Measurements from ENCODE around the gene EXOC1. TPM values are rescaled to one million over a fixed set of nuclear protein-coding genes. Genes with fewer than 3 reads are reported as not detected.

Gene EXOC1
- total and polyA plus RNA-seq, 4 experiments from 2014 or later, result 9.4 to 50.7 (median 31.4) TPM

DNA sequence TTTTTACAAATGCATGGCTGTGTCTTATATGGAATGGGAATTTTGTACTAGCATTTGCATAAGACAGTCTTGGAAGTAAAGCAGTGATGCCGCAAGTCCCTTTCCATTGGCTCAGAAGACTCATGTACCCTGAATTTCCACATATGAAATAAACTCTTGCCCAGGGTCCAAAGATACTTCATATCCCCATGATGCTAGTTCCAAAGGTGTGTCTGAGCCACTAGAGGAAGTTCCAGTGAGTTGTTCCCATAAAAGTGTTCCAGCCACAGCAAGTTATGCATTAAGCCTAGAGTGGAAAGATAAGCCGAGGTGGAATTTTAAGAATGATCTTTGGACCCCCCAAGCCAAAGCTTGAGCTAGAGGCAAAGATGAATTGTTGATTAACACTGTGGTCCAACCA is 86.0 kb downstream of the EXOC1 start:
- Mint-ChIP-seq H3K4me3 (no peak overlapping the region), H3K27ac (no peak overlapping the region), H3K4me1 (no peaks in the 10 kb centered on the region), H3K36me3 (peaks cover 54 to 57% of the 10 kb centered on the region in 2 donors), H3K27me3 (no peaks in the 10 kb centered on the region), H3K9me3 (peaks cover 2 to 74% (median 54%) of the 10 kb centered on the region in 8 donors)
- Histone ChIP-seq H3K9me3 (ENCODE audit: control insufficient read depth in 1 of 2, low read length in 2 of 2) (peaks cover 0 to 6% of the 10 kb centered on the region in 2 donors), H3K4me3 (ENCODE audit: low read length in 2 of 2) (no peak overlapping the region), H3K4me1 (ENCODE audit: insufficient read depth, low read length) (no peaks in the 10 kb centered on the region), H3K36me3 (ENCODE audit: insufficient read depth, low read length) (no peaks in the 10 kb centered on the region), H3K27ac (ENCODE audit: low read depth, low read length) (no peak overlapping the region), H3K27me3 (ENCODE audit: insufficient read depth, low read length) (no peaks in the 10 kb centered on the region)
- intact Hi-C loops (cut with micrococcal nuclease), result no loop called here
- no peak for DNase-seq
- ChIA-PET CTCF (ENCODE audit: partially characterized antibody) (interaction anchor here (1.5 kb wide), 1 partner anchor 9 kb away, joined by 6 read pairs; no protein-coding TSS in a partner anchor), POLR2A (ENCODE audit: partially characterized antibody) (interaction anchor here (1.9 kb wide), 1 partner anchor 9 kb away, joined by 10 read pairs; the partner anchor contains the start of gene CEP135)

DNA sequence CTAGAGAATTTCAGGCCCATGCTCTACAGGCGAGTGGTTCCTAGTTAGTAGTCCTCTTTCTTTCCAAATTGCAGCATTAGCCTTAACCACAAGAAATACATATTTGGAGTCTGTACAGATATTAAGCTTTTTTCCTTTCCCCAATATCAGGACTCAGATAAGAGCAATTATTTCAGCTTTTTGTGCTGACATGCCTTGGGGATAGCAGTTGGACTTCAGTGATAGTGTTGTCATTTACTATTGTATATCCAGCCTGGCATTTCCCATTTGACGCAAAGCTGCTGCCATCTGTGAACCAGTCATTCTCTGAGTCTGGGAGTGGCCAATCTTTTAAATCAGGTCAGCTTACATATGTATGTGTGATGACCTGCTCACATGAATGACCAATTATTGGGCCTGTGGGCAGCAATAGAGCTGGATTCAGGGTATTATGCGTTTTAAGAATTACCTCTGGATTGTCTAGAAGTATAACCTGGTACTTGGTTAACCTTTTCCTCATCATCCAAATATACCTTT is 88.5 kb downstream of the EXOC1 start:
- peaks cover 0 to 6% of the 10 kb centered on the region in 2 donors for H3K9me3 ChIP-seq (ENCODE audit: control insufficient read depth in 1 of 2, low read length in 2 of 2)
- Mint-ChIP-seq H3K27me3 (no peaks in the 10 kb centered on the region), H3K9me3 (peaks cover 0 to 48% (median 35%) of the 10 kb centered on the region in 8 donors), H3K27ac (no peak overlapping the region), H3K36me3 (peaks cover 51% of the 10 kb centered on the region in 2 donors), H3K4me1 (peaks cover 6 to 22% (median 12%) of the 10 kb centered on the region in 4 donors), H3K4me3 (no peak overlapping the region)
- no peaks in the 10 kb centered on the region for H3K36me3 ChIP-seq (ENCODE audit: insufficient read depth, low read length)
- no peak overlapping the region for H3K27ac ChIP-seq (ENCODE audit: low read depth, low read length)
- ChIA-PET CTCF (ENCODE audit: partially characterized antibody) (interaction anchor here (1.1 to 1.4 kb wide), 2 partner anchors 9 to 74 kb away, joined by 4 to 5 read pairs; no protein-coding TSS in a partner anchor), POLR2A (ENCODE audit: partially characterized antibody) (no interaction called here)
- DNase-seq, result no peak
- intact Hi-C loops (cut with micrococcal nuclease), result no loop called here
- no peak overlapping the region for H3K4me3 ChIP-seq (ENCODE audit: low read length in 2 of 2)
- H3K27me3 ChIP-seq (ENCODE audit: insufficient read depth, low read length), result no peaks in the 10 kb centered on the region
- peaks cover 11% of the 10 kb centered on the region for H3K4me1 ChIP-seq (ENCODE audit: insufficient read depth, low read length)

DNA sequence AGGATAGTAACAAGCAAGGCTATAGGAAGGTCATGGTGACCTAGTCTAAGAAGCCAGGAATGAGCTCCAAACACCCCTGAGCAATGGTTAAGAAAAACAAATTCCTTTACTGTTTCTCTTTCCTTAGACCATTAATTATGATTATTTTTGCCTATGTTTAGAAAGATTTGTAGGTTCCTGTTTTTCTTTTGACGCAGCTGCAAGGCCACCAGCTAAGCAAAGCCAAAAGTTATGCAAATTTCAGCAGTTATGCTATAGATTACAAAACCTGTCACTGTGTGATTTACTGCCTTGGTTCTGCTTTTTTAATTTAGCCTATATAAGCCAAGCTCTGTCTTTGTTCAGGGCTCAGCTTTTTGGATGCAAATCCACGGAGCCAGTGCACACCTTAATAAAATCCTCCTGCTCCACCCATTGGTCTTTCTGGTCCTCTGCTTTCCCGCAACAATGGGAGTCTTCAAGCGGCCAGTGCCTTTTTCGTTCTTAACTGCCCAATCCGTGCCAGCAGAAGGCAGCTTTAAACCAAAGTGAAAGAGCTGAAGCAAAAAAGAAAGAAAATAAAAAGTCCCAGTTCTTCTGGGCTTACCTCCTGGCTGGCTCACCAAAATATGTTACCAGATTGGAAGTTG is 93.9 kb downstream of the EXOC1 start:
- Mint-ChIP-seq H3K36me3 (peaks cover 15 to 31% of the 10 kb centered on the region in 2 donors), H3K9me3 (peaks cover 0 to 5% (median 0%) of the 10 kb centered on the region in 8 donors), H3K4me1 (peaks cover 31 to 56% (median 47%) of the 10 kb centered on the region in 4 donors), H3K27ac (peak overlapping the region; percentile 92 to 98 (median 97)), H3K27me3 (no peaks in the 10 kb centered on the region), H3K4me3 (peak overlapping the region; percentile 86 to 97 (median 94))
- Histone ChIP-seq H3K9me3 (ENCODE audit: control insufficient read depth in 1 of 2, low read length in 2 of 2) (no peaks in the 10 kb centered on the region), H3K36me3 (ENCODE audit: insufficient read depth, low read length) (no peaks in the 10 kb centered on the region), H3K4me1 (ENCODE audit: insufficient read depth, low read length) (peaks cover 45% of the 10 kb centered on the region), H3K27ac (ENCODE audit: low read depth, low read length) (peak overlapping the region; percentile 71), H3K27me3 (ENCODE audit: insufficient read depth, low read length) (no peaks in the 10 kb centered on the region), H3K4me3 (ENCODE audit: low read length in 2 of 2) (peak overlapping the region; percentile 54 to 65)
- CTCF ChIA-PET (ENCODE audit: partially characterized antibody), result interaction anchor here (0.7 to 2.9 kb wide), 16 partner anchors 9 to 889 kb away, joined by 3 to 17 read pairs (median 5); partner anchors contain the start of gene SRD5A3
- intact Hi-C loops (cut with micrococcal nuclease), result loop anchor here (5.0 kb wide), 2 partner anchors 400 to 1030 kb away; partner anchors contain the start of genes CLOCK, NOA1 and POLR2B
- POLR2A ChIA-PET (ENCODE audit: partially characterized antibody), result interaction anchor here (0.5 to 3.0 kb wide), 14 partner anchors 9 to 1031 kb away, joined by 3 to 34 read pairs (median 6); partner anchors contain the start of genes AASDH, NOA1, PAICS and POLR2B
- peak in 1 of 5 donors; percentile 5 for DNase-seq

DNA sequence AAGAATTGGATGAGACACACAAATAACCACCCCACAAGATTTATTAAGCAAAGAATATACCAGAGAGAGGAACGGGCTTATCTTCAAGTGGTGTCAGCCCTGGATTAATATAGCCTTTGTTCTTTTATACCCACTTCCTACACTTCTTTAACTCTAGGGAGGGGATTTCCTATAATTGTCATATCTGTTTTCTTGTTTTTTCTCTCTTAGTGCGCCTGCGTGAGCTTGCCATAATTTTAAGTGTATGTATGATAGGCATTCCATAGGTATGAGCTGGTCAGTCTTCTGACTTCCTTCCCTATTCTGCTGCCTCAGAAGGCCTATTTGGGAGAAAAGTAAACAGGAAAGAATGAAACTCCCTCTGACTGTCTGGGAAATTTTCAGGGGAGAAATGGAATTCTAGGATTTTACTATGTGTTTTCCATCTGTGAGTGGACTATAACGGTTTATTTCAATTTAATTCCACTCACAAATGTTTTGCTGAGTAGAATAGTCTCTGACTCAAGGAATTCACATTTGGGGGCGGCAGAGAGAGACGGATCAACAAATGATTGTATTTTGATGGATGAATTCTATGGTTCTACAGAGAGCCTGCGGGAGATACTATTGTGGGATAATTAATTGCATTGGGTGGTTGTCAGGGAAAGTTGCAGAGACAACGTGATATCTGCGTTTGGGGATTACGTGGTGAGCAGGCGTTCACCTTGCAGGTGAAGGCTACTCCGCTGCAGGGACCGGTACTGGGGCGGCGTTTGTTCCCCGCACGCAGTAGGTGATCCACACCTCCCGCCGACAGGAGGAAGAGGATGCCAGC is 94.7 kb downstream of the EXOC1 start:
- Histone ChIP-seq H3K4me3 (ENCODE audit: low read length in 2 of 2) (peak overlapping the region; percentile 54 to 65), H3K4me1 (ENCODE audit: insufficient read depth, low read length) (peaks cover 45% of the 10 kb centered on the region), H3K27ac (ENCODE audit: low read depth, low read length) (peak overlapping the region; percentile 71), H3K9me3 (ENCODE audit: control insufficient read depth in 1 of 2, low read length in 2 of 2) (no peaks in the 10 kb centered on the region), H3K36me3 (ENCODE audit: insufficient read depth, low read length) (no peaks in the 10 kb centered on the region), H3K27me3 (ENCODE audit: insufficient read depth, low read length) (no peaks in the 10 kb centered on the region)
- DNase-seq, result peak; percentile 66 to 82 (median 76)
- Mint-ChIP-seq H3K4me1 (peaks cover 32 to 58% (median 48%) of the 10 kb centered on the region in 4 donors), H3K9me3 (peaks cover 0 to 5% (median 0%) of the 10 kb centered on the region in 8 donors), H3K27ac (peak overlapping the region; percentile 92 to 98 (median 97)), H3K36me3 (peaks cover 18 to 34% of the 10 kb centered on the region in 2 donors), H3K27me3 (no peaks in the 10 kb centered on the region), H3K4me3 (peak overlapping the region; percentile 86 to 97 (median 94))
- POLR2A ChIA-PET (ENCODE audit: partially characterized antibody), result interaction anchor here (0.8 to 3.0 kb wide), 21 partner anchors 8 to 1030 kb away, joined by 3 to 34 read pairs (median 8); partner anchors contain the start of genes AASDH, EXOC1, NOA1 and PAICS
- CTCF ChIA-PET (ENCODE audit: partially characterized antibody), result interaction anchor here (0.5 to 2.9 kb wide), 44 partner anchors 8 to 1032 kb away, joined by 3 to 17 read pairs (median 4); partner anchors contain the start of genes AASDH, EXOC1, NOA1 and PAICS
- intact Hi-C loops (cut with micrococcal nuclease), result loop anchor here (1.0 to 5.0 kb wide), 9 partner anchors 41 to 1029 kb away; partner anchors contain the start of genes AASDH, CLOCK, EXOC1 and NOA1

DNA sequence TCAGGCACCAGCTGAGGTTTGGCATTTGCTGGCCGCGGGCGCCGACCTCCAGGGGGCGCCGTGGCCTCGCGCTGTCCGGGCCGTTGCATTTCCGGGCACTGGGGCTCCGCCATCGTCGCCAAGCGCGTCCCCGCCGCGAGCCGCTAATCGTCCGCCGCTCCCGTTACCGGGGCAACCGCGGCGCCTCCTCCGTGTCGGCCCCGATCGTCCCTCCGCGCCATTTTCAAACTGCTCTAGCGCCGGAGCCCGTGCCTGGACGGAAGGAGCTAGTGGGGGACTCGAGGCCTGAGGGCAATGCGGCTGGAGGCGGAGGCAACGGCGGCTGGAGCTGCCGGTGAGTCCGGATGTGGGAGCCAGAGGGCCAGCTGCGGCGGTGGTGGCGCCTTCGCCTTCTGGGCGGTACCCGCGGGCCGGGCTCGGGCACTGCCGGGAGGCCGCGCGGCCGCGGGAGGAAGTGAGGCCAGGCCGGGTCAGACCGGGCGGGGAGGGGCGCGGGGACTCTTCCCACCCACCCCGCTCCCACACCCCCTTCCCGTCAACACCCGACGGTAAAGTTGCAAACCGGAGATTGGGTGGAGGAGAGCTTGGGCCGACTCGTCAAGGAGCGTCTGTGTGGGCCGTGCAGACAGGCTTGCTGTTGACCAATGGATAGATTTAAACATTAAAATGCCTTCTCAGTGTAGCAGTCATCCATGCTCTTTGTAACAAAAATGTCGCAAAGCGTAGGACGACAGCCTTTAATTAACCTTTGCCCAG is 95.5 kb downstream of the EXOC1 start, which contains the start of gene CEP135:
Gene CEP135, plus strand, starts transcription at position 220 of the 756 bp plus-strand sequence. CDS start 3,186 bp downstream, outside the sequence.
- Histone ChIP-seq H3K9me3 (ENCODE audit: control insufficient read depth in 1 of 2, low read length in 2 of 2) (no peaks in the 10 kb centered on the region), H3K27me3 (ENCODE audit: insufficient read depth, low read length) (no peaks in the 10 kb centered on the region), H3K27ac (ENCODE audit: low read depth, low read length) (peak within 1 kb of the TSS; percentile 71), H3K4me1 (ENCODE audit: insufficient read depth, low read length) (peaks cover 45% of the 10 kb centered on the region), H3K4me3 (ENCODE audit: low read length in 2 of 2) (peak within 1 kb of the TSS; percentile 54 to 65), H3K36me3 (ENCODE audit: insufficient read depth, low read length) (no peaks in the 10 kb centered on the region)
- ChIA-PET CTCF (ENCODE audit: partially characterized antibody) (interaction anchor here (0.6 to 2.9 kb wide), 46 partner anchors 9 to 1031 kb away, joined by 3 to 17 read pairs (median 4); partner anchors contain the start of genes AASDH, EXOC1, NOA1 and PAICS), POLR2A (ENCODE audit: partially characterized antibody) (interaction anchor here (0.6 to 3.0 kb wide), 25 partner anchors 8 to 1029 kb away, joined by 3 to 34 read pairs (median 7); partner anchors contain the start of genes AASDH, EXOC1, NOA1 and PAICS)
- no peaks in the 10 kb centered on the region for H3K27me3 Mint-ChIP-seq
- peak within 1 kb of the TSS; percentile 93 to 98 (median 97) for H3K27ac Mint-ChIP-seq
- peaks cover 0 to 5% (median 0%) of the 10 kb centered on the region in 8 donors for H3K9me3 Mint-ChIP-seq
- peak; percentile 91 to 94 (median 93) for DNase-seq
- intact Hi-C loops (cut with micrococcal nuclease), result loop anchor here (1.0 to 5.0 kb wide), 9 partner anchors 42 to 1028 kb away; partner anchors contain the start of genes AASDH, CLOCK, EXOC1 and NOA1
- peaks cover 32 to 58% (median 48%) of the 10 kb centered on the region in 4 donors for H3K4me1 Mint-ChIP-seq
- H3K36me3 Mint-ChIP-seq, result peaks cover 18 to 34% of the 10 kb centered on the region in 2 donors
- peak within 1 kb of the TSS; percentile 88 to 97 (median 94) for H3K4me3 Mint-ChIP-seq

DNA sequence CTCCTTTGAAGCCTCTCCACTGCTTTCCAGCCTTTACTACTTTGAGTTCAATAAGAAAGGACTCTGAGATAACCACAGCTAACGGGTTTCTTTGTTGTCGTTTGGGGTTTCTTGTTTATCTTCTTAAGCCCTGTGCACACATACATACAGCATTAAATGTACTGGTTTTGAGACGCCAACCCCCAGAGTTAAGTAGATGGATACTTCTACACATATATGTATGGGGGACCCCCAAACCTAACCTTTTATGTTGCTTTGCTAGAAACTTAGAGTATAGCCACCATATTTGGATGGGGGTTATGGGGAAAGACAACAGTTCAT is 96.0 kb downstream of the EXOC1 start:
- peaks cover 18 to 37% of the 10 kb centered on the region in 2 donors for H3K36me3 Mint-ChIP-seq
- H3K4me1 Mint-ChIP-seq, result peaks cover 32 to 58% (median 48%) of the 10 kb centered on the region in 4 donors
- peak overlapping the region; percentile 54 to 65 for H3K4me3 ChIP-seq (ENCODE audit: low read length in 2 of 2)

More for the DNA sequence above, 96.0 kb downstream of the EXOC1 start:
- Mint-ChIP-seq H3K4me3 (peak overlapping the region; percentile 88 to 97 (median 94)), H3K27me3 (no peaks in the 10 kb centered on the region), H3K9me3 (peaks cover 0 to 4% (median 0%) of the 10 kb centered on the region in 8 donors), H3K27ac (peak overlapping the region; percentile 93 to 97 (median 97))
- Histone ChIP-seq H3K9me3 (ENCODE audit: control insufficient read depth in 1 of 2, low read length in 2 of 2) (no peaks in the 10 kb centered on the region), H3K27me3 (ENCODE audit: insufficient read depth, low read length) (no peaks in the 10 kb centered on the region), H3K36me3 (ENCODE audit: insufficient read depth, low read length) (peaks cover 4% of the 10 kb centered on the region), H3K4me1 (ENCODE audit: insufficient read depth, low read length) (peaks cover 45% of the 10 kb centered on the region), H3K27ac (ENCODE audit: low read depth, low read length) (peak overlapping the region; percentile 71)
- ChIA-PET POLR2A (ENCODE audit: partially characterized antibody) (interaction anchor here (0.6 to 3.0 kb wide), 19 partner anchors 9 to 1029 kb away, joined by 3 to 34 read pairs (median 7); partner anchors contain the start of genes AASDH, EXOC1, NOA1 and PAICS), CTCF (ENCODE audit: partially characterized antibody) (interaction anchor here (0.7 to 2.9 kb wide), 29 partner anchors 9 to 1028 kb away, joined by 3 to 17 read pairs (median 5); partner anchors contain the start of genes AASDH, EXOC1, NOA1 and PAICS)
- intact Hi-C loops (cut with micrococcal nuclease), result loop anchor here (2.0 to 5.0 kb wide), 3 partner anchors 43 to 1028 kb away; partner anchors contain the start of genes CLOCK, NOA1 and POLR2B
- DNase-seq, result no peak
